GM18868 (cell line): ENCODE results near the gene TEC.
"Not testable (repeated sequence)": the region's sequence is repeated elsewhere in the genome, so short reads cannot be mapped to it uniquely, and the experiment has no call there.

Experiments used
- ATAC-seq: cut with Tn5 transposase; IDR thresholded peaks from one replicate; pipeline ENCODE4 v1.9.1; 2021; ENCODE audit warnings: mild to moderate bottlenecking, moderate library complexity; ENCODE audit not compliant: unreplicated experiment

The TEC gene

DNA sequence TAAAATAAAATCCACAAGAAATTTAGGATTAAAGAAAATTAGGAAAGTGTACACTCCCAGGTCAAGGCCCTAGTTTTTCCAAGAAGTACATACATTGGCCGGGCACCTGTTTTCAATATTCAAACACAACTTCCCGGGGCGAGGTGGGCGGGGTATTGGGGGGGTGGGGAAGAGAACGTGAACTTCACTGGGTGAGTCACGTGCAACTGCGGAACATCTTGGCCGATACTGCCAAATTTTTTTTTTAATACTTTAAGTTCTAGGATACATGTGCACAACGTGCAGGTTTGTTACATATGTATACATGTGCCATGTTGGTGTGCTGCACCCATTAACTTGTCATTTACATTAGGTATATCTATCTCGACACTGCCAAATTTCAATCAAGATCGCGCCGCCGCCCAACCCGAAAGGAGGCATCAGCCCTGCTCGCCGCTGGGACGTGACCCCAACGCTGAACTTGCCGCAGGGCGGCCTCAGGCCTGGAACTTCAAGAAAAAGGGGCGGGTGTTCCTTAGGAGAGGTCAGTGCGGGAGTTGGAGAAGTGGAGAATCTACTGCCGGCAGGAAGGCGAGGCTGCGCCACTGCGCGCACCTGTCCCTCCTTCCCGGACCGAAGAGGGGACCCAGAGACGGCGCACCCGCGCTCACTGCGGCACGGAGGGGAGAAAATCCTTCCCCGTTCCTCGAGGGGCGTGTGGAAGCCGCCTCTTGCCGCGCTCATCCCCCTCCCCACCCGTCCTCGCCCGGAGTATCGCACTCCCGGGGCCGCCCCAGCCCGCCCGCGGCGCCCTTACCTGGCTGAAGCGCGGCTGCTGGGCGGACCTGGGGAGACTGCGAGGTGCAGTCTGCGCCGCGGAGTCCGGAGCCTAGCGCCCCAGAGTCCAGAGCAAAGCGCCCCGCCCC is at the start of gene TEC:
TEC (minus strand) TSS at position 883 of the 905 bp plus-strand sequence. CDS start 41,224 bp downstream, outside the sequence.
- peak; percentile 19 for ATAC-seq

DNA sequence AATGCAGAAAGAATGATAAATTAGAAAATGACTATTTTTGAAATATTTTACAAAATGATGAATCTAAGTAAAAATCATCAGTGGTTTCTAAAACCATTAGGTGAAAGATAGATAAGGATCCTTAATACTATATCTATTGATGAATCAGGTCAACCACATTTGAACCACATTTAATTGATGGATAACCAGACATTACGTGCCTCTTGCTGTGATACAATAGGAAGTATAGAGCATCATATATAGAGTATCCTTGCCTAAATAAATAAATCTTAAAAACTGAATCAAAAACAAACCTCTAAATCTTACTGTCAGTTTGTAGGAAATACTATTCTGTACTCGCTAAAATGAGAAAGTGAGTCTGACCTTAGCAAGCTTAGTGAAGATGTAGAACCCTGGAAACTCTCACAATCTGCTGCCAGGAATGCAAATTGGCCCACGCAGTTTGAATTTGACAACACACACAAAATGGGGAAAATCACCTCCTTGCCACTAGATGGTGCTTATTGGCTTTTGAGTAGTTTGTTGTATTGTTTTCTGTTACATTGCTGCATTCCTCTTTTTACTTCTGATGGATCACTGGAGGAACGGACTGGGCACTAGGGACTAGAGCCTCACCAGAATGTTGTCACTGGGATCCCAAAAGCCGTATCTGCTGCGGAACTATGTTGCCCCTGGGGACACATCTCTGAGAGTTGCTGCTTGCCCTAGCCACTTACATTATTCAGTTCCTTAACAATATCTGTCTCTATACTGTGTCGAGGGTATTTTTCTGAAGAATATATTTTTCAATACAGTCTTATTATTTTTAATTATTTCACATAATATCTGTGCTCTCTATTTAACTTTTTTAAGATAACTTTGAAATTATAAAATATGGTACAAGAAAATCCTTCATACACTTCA is 46.3 kb upstream of the TEC start:
- ATAC-seq = peak; percentile 85

DNA sequence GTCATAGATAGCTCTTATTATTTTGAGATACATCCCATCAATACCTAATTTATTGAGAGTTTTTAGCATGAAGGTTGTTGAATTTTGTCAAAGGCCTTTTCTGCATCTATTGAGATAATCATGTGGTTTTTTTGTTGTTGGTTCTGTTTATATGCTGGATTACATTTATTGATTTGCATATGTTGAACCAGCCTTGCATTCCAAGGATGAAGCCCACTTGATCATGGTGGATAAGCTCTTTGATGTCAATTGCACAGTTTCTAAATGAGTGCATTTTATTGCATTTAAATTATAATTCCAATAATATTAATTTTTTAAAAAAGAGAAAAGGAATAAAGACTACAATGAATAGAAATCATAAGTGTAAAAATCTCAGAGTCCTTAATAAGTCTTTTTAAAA is 45.1 kb upstream of the TEC start:
- ATAC-seq = not testable (repeated sequence)

DNA sequence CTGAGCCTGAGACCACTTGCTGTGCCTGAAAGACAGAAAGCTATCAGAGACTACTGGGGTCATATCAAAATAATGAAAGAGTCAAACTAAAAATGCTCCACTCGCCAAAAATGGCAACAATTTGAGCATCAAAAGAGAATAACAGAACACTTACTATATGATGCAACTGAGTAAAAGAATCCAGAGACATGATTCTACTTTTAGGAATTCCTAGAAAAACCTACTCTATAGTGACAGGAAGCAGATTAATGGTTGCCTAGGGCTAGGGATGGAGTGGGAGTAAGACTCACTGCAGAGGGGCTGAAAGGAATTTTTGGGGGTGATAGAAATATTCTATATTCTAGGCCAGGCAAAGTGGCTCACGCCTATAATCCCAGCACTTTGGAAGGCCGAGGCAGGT is 42.3 kb upstream of the TEC start:
- ATAC-seq = no peak

DNA sequence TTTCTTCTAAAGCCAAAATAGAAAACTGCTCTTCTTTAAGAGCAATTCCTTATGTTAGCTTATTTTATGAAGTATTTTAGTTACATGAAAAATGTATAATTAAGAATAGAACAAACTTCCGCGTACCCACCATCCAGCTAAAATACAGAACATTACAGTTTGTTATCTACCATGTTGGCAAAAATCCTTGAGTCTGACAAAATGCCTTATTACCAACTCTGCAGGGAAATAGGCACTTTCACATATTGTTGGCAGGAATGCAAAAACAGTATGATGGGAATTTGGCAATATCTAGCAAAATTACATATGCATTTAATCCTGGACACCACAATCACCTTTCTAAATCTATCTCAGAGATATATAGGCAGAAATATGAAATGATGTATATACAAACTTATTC is 39.3 kb upstream of the TEC start:
- no peak for ATAC-seq

DNA sequence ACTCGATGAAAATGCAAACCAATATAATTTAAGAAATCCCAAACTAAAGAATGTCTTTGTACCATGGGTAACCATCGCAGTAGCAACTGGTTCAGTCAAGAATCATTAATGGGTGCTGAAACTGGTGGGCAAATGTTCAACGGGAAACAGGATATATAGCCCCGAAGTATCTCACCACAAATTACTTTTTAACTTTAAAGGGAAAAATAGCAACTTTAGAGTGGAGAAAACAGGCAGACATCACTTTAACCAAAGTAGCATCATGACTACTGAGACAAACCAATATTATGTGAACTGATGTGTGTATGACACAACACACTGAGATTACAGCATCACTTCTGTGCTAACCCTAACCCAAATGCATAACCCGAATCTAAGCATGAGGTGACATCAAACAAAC is 37.9 kb upstream of the TEC start:
- ATAC-seq = no peak

DNA sequence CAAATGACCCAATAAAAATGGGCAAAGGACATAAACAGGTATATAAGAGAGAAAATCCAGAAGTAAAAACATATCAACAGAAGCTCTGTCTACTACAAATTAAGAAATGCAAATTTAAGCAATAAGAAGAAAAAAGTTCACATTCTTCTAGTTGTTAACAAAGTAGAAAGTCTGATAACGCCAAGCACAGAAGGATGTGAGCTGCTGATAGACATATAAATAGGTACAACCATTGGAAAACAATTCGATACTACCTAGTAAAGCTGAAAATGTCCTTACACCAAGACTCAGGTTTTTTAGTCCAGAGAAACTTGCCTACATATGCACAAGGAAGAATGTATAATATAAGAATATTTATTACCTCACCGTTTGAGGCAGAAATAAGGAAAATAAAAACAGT is 35.9 kb upstream of the TEC start:
- ATAC-seq = no peak

DNA sequence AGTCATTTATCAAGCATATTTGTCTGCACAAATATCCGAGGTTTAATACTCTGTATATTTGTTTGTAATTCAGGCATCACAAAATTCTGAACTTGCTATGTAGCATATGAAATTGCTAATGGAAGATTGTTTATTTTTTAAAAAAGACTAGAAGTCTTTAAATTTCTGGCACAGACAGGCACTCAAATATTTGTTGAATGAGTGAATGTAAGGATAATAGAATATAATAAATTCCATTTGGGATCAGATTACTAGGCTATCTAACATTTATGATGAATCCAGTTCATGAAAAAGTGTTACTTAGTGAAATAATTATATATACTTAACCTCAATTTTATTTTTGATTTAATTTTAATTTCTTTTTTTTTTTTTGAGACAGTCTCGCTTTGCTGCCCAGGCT is 30.4 kb upstream of the TEC start:
- ATAC-seq = no peak

DNA sequence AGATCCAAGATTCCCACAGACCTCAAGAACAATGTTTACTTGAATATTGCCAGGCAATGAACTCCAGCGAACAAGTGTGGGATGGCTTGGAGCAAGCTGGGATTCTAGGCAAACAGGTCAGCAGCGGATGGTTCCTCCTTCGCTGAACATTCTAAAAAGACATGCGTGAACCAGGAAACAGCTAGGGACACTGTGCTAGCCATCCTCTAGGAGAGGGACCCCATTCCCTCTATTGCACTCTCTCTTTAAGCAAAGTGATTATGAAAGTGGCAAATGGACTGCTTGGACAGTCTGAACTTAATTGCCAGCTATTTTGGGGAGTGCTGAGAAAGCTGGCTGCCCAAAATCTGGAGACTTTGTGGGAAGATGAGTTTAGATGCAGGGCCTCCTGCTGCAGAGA is 29.9 kb upstream of the TEC start:
- no peak for ATAC-seq

DNA sequence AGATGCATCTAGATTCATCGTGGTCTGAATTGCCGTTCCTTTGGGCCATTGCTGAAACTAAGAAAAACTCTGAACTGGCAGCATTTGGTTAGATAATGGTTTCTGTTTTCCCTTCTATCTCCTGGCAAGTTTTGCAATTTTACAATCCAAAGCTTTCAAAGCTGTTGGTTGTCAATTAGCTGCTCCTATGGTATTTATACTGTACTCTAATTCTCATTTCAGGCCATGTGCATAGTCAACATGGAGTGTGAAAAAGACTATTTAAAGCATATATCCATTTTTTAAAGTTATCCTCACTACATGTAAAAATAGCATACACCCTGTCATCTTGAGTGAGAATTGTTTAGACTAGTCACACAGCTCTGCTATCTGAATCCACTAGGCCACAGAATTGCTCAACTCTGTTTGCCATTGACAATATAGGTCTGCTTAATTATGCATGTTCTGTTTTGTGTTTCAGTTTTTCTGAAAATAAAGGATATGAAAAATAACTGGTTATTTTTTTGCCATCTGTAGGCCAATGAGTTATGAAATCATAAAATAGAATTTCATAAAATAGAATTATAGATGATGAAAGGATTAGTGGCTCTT is 27.7 kb upstream of the TEC start:
- ATAC-seq = no peak

DNA sequence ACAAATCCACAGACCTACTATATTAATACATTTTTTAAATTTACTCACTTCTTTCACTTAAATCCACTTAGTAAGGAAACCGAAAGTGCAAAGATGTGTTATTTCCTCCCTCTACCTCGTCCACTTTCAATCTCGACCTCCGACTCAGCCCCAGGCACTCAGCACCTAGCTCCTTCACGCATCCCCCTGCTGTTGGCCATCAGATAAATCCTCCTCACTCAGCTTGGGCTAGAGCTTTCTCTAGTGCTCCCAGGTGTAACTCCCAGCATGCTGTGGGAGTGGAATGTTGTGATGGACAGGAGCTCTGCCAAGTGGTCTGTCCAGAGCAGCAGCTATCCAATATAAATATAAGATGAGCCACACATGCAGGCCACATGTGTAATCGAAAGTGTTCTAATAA is 26.7 kb upstream of the TEC start:
- ATAC-seq = peak; percentile 89

DNA sequence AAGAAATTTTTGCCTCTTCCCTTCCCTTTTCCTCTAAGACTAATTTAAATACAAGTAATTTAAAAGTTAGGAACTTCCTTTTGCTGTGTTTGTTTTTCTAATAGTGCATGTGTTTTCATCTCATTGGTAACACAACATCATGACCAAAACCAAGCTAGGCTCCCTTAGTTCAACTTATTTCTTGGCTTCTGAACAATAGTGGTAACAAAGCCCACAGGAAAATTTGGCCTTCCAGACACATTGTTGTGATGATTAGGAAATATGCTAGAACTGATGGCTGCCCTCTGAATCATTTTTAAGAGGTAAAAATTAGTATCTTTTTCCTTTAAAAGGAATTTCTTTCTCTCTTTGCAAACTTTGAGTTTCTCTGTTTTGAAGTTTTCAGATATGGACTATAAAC is 25.5 kb upstream of the TEC start:
- no peak for ATAC-seq

DNA sequence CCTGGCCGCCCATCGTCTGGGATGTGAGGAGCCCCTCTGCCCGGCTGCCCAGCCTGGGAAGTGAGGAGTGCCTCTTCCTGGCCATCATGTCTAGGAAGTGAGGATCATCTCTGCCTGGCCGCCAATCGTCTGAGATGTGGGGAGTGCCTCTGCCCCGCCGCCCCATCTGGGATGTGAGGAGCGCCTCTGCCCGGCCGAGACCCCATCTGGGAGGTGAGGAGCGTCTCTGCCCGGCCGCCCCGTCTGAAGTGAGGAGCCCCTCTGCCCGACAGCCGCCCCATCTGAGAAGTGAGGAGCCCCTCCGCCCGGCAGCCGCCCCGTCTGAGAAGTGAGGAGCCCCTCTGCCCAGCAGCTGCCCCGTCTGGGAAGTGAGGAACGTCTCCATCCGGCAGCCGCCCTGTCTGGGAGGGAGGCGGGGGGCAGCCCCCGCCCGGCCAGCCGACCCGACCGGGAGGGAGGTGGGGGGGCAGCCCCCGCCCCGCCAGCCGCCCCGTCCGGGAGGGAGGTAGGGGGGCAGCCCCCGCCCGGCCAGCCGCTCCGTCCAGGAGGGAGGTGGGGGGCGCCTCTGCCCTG is 22.7 kb upstream of the TEC start:
- not testable (repeated sequence) for ATAC-seq

DNA sequence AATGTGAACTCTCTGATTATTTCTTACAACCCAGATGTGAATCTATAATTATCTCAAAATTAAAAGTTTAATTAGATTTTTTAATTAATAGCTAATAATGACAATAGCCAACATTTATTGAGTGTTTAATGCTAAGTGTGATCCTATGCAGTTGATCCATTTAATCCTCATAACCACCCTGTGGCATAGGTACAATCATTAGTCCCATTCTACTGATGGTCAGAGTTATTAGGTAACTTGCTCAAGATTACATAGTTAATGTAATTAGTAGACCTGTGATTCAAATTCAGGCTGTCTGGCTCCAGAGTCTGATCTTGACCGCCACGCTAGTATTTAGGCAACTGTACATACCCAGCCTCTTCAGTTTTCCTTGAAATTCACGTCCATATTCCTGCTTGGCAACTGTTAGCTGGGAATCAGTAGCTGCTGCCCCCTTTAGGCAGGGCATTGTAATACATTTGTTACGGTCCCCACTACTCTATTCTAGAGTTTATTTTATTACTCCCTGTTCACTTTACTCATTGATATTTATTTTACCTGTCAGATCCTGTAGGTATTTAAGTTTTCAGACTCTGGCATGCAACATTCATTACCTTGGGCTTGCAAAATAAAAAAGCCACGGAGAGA is 20.6 kb upstream of the TEC start:
- ATAC-seq = no peak

DNA sequence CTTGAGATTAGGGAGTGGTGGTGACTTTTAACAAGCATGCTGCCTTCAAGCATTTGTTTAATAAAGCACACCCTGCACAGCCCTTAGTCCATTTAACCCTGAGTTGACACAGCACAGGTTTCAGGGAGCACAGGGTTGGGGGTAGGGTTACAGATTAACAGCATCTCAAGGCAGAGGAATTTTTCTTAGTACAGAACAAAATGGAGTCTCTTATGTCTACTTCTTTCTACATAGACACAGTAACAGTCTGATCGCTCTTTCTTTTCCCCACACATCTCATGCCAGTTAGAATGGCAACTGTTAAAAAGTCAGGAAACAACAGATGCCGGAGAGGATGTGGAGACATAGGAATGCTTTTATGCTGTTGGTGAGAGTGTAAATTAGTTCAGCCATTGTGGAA is 16.4 kb upstream of the TEC start:
- ATAC-seq = not testable (repeated sequence)

DNA sequence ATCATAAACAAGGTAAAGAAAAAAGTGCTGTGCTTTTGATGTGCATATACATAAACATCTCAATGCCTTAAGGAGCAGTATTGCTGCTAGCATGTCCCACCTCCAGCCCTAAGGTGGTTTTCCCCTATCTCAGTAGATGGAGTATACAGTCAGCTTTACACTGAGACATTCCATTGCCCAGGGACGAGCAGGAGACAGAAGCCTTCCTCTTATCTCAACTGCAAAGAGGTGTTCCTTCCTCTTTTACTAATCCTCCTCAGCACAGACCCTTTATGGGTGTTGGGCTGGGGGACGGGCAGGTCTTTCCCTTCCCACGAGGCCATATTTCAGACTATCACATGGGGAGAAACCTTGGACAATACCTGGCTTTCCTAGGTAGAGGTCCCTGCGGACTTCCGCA is 16.0 kb upstream of the TEC start:
- ATAC-seq = not testable (repeated sequence)

DNA sequence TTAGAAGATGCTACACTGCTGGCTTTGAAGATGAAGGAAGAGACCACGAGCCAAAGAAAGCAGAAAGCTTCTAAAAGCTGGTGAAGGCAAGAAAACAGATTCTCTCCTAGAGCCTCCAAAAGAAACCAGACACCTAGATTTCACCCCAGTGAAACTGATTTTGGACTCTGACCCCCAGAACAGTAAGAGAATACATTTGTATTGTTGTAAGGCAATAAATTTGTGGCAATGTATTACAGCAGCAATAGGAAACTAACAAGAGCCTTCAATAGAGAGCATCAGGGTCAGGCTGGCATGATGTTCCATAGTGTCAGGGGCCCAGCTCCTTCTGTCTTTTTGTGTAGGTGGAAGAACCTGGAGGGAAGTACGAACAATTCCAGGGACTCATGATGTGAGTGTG is 6.0 kb upstream of the TEC start:
- peak; percentile 1 for ATAC-seq

DNA sequence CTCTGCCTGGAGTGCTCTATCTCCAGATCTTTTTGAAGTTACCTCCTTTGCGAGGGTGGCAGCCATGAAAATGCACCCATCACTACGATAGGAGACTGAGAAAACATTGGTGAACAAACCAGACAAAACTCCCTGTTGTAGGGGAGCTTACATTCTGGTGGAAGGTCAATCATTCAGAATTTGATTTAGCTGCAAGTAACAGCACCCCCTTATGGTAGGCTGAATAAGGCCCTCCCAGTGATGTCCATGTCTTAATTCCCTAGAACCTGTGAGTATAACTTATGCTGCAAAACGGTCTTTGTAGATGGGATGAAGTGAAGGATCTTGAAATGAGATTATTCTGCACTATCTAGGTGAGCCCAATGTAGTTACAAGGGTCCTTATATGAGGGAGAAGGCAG is 5.6 kb upstream of the TEC start:
- peak; percentile 48 for ATAC-seq

DNA sequence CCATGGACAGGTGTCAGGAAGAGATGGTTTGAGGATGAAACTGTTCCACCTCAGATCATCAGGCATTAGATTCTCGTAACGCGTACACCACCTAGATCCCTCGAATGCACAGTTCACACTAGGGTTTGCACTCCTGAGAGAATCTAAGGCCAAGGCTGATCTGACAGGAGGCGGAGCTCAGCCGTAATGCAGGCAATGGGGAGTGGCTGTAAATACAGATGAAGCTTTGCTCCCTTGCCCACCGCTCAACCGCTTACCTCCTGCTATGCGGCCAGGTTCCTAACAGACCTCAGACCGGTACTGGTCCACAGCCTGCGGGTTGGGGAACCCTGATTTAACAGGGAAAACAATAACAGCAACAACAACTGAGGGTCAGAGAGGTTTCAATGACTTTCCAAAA is 2.0 kb upstream of the TEC start:
- ATAC-seq = no peak

DNA sequence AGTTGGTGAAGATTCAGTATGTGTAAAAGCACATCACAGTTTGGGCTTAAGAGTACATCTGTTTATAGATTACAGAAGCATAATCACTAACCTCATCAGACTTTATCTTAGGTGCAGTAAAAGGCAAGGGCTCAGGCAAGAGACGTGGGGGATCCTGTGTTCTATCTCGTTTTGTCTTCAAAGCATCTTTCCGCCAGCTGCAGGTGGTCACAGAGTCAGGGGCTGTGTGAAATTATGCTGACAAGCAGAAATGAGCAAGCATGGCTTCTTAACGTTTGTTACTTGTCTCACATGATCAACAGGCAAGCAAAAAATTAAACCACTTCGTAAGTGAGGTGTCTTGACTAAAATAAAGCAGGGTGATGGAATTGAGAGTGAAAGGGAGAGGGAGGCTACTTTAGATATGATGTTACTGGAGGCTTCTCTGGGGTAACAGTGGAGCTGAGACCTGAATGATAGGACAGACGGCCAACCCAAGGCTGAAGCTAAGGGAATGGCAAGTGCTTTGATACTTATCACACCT is 1.4 kb upstream of the TEC start:
- peak; percentile 16 for ATAC-seq
